Measurements from ENCODE around the gene CDH5. TPM values are rescaled to one million over a fixed set of nuclear protein-coding genes. Genes with fewer than 3 reads are reported as not detected.
A peak's percentile ranks its signal among the peaks of the same experiment; 100 is the strongest.

Gene CDH5
- total RNA-seq, 1 donor from 2014 or later: not detected

GRCh38 chr16:66406534-66407221, 40.2 kb downstream of the CDH5 start:
- DNase-seq (ENCODE audit: low read depth) (peak; percentile 49), FAIRE-seq (no peak)
- Histone ChIP-seq H3K27me3 (ENCODE audit: control insufficient read depth, insufficient read depth, low read length) (no peaks in the 10 kb centered on the region), H3K36me3 (ENCODE audit: control insufficient read depth, insufficient read depth, low read length) (no peaks in the 10 kb centered on the region), H3K4me3 (ENCODE audit: low read depth, low read length) (peak overlapping the region; percentile 45)
- peak; percentile 82 for TF ChIP-seq CTCF (IDR thresholded peaks at IDR 0.05; ENCODE audit: insufficient read depth, low read length, severe bottlenecking)

- FAIRE-seq: peak; percentile 50
- TF ChIP-seq CTCF (IDR thresholded peaks at IDR 0.05; ENCODE audit: insufficient read depth, low read length, severe bottlenecking): no peak
- no peaks in the 10 kb centered on the region for H3K36me3 ChIP-seq (ENCODE audit: control insufficient read depth, insufficient read depth, low read length)
- peak; percentile 98 for DNase-seq (ENCODE audit: low read depth)
- H3K27me3 ChIP-seq (ENCODE audit: control insufficient read depth, insufficient read depth, low read length): no peaks in the 10 kb centered on the region
- peak overlapping the region; percentile 2 for H3K4me3 ChIP-seq (ENCODE audit: low read depth, low read length)
Observed at GRCh38 chr16:66408163-66409048, 41.9 kb downstream of the CDH5 start.

- FAIRE-seq (no peak), DNase-seq (ENCODE audit: low read depth) (peak; percentile 87)
- no peak overlapping the region for H3K4me3 ChIP-seq (ENCODE audit: low read depth, low read length)
- no peak for TF ChIP-seq CTCF (IDR thresholded peaks at IDR 0.05; ENCODE audit: insufficient read depth, low read length, severe bottlenecking)
- H3K36me3 ChIP-seq (ENCODE audit: control insufficient read depth, insufficient read depth, low read length): no peaks in the 10 kb centered on the region
- H3K27me3 ChIP-seq (ENCODE audit: control insufficient read depth, insufficient read depth, low read length): no peaks in the 10 kb centered on the region
Observed at GRCh38 chr16:66409156-66409555, 42.7 kb downstream of the CDH5 start.

GRCh38 chr16:66412182-66412581, 45.7 kb downstream of the CDH5 start:
- no peak for TF ChIP-seq CTCF (IDR thresholded peaks at IDR 0.05; ENCODE audit: insufficient read depth, low read length, severe bottlenecking)
- DNase-seq (ENCODE audit: low read depth) (peak; percentile 31), FAIRE-seq (no peak)
- no peaks in the 10 kb centered on the region for H3K36me3 ChIP-seq (ENCODE audit: control insufficient read depth, insufficient read depth, low read length)
- no peak overlapping the region for H3K4me3 ChIP-seq (ENCODE audit: low read depth, low read length)
- no peaks in the 10 kb centered on the region for H3K27me3 ChIP-seq (ENCODE audit: control insufficient read depth, insufficient read depth, low read length)

GRCh38 chr16:66414891-66415290, 48.4 kb downstream of the CDH5 start:
- no peak overlapping the region for H3K4me3 ChIP-seq (ENCODE audit: low read depth, low read length)
- TF ChIP-seq CTCF (IDR thresholded peaks at IDR 0.05; ENCODE audit: insufficient read depth, low read length, severe bottlenecking): no peak
- H3K36me3 ChIP-seq (ENCODE audit: control insufficient read depth, insufficient read depth, low read length): no peaks in the 10 kb centered on the region
- FAIRE-seq (no peak), DNase-seq (ENCODE audit: low read depth) (peak; percentile 47)
- H3K27me3 ChIP-seq (ENCODE audit: control insufficient read depth, insufficient read depth, low read length): no peaks in the 10 kb centered on the region

Data from bronchial epithelial cell (primary cell).